Right lobe of liver (tissue), 4 donors: ENCODE data around the gene DUS4L.
"Not testable (repeated sequence)": the region's sequence is repeated elsewhere in the genome, so short reads cannot be mapped to it uniquely, and the experiment has no call there.

Experiments used
- POLR2A ChIP-seq: fragments of 450-650 bp; IDR thresholded peaks from one replicate; pipeline ENCODE4 v1.6.1; 2017; ENCODE audit warnings: antibody characterized with exemption, mild to moderate bottlenecking
- TF ChIP-seq, protein P1 (sequence below), 4 donors: fragments of 200-600 bp in 3 of 4; fragments of 450-650 bp in 1 of 4; IDR thresholded peaks; one replicate each; pipeline versions ENCODE4 v1.5.1 to v1.8.0; 2016 to 2022; ENCODE audit warnings: antibody characterized with exemption in 4 of 4, mild to moderate bottlenecking in 2 of 4
- donor health status: DM: no; HTN: no; CAD: no.
- donor health status: DM: no; HTN: no; CAD: no.
- donor health status: DM: no; HTN: yes; CAD: no.

- TF ChIP-seq, protein P1, sequence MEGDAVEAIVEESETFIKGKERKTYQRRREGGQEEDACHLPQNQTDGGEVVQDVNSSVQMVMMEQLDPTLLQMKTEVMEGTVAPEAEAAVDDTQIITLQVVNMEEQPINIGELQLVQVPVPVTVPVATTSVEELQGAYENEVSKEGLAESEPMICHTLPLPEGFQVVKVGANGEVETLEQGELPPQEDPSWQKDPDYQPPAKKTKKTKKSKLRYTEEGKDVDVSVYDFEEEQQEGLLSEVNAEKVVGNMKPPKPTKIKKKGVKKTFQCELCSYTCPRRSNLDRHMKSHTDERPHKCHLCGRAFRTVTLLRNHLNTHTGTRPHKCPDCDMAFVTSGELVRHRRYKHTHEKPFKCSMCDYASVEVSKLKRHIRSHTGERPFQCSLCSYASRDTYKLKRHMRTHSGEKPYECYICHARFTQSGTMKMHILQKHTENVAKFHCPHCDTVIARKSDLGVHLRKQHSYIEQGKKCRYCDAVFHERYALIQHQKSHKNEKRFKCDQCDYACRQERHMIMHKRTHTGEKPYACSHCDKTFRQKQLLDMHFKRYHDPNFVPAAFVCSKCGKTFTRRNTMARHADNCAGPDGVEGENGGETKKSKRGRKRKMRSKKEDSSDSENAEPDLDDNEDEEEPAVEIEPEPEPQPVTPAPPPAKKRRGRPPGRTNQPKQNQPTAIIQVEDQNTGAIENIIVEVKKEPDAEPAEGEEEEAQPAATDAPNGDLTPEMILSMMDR (IDR thresholded peaks at IDR 0.05) = not testable (repeated sequence)
- TF ChIP-seq POLR2A = not testable (repeated sequence)
These were observed 26.5 kb upstream of the DUS4L start for GRCh38 chr7:107537228-107537627.
